Measurements from ENCODE around the gene AVPR2.

The AVPR2 gene

DNA sequence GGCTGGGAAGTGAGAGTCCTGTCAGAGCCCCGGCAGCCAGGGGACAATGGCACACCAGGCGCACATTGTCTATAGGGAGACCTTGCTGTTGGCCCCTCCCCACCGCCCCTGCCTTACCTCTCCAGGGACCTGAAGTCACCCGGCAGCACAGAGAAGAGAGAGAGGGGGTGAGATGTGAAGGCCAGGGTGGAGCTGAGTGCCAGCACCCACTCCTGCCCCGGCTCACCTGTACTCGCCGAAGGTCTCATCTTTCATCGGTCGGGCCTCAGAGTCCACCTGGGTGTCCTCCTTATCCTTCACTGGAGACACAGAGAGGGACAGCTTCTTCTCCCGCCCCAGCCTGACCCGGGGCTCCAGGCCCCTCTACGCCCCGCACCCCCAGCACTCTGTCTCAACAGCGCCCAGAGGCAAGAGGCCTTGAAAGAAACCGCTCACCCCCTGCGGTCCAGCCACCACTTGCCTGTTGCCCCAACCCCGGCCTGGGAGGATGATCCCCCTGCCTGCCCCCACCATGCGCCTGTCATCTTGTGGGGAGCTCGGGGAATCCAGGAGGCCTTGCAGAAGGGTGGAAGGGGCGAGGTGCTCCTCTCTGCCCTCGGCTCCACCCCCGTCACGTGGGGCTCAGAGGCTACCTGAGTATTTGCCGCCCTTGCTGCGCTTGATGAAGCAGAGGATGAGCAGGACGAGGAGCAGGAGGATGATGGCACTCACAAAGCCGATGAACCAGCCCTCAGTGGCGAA lies 41.1 kb upstream of the AVPR2 start:
- H3K27ac ChIP-seq: no peak overlapping the region
- TF ChIP-seq ZFX (IDR thresholded peaks at IDR 0.05): no peak
- TF ChIP-seq, protein P1, sequence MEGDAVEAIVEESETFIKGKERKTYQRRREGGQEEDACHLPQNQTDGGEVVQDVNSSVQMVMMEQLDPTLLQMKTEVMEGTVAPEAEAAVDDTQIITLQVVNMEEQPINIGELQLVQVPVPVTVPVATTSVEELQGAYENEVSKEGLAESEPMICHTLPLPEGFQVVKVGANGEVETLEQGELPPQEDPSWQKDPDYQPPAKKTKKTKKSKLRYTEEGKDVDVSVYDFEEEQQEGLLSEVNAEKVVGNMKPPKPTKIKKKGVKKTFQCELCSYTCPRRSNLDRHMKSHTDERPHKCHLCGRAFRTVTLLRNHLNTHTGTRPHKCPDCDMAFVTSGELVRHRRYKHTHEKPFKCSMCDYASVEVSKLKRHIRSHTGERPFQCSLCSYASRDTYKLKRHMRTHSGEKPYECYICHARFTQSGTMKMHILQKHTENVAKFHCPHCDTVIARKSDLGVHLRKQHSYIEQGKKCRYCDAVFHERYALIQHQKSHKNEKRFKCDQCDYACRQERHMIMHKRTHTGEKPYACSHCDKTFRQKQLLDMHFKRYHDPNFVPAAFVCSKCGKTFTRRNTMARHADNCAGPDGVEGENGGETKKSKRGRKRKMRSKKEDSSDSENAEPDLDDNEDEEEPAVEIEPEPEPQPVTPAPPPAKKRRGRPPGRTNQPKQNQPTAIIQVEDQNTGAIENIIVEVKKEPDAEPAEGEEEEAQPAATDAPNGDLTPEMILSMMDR (conservative IDR thresholded peaks at IDR 0.05): no peak

DNA sequence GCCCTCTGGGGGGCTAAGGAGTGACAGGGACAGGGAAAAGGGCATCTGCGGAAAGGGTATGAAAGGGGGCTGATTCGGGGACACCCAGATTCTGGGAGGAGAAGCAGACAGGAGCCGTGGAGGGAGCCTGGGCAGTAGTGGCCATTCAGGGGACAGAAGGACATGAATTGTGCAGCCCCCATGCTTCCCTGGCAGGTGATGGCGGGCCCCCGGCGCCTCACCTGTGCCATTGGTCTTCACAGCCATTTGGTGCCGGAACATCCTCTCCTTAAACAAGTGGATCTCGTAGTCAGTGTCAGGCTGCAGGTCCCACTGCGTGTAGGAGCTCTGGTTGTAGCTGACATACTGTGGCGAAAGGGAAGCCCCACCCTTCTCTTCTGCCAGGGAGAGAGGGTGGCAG lies 40.4 kb upstream of the AVPR2 start:
- TF ChIP-seq, protein P1 (conservative IDR thresholded peaks at IDR 0.05): no peak
- H3K27ac ChIP-seq: no peak overlapping the region

DNA sequence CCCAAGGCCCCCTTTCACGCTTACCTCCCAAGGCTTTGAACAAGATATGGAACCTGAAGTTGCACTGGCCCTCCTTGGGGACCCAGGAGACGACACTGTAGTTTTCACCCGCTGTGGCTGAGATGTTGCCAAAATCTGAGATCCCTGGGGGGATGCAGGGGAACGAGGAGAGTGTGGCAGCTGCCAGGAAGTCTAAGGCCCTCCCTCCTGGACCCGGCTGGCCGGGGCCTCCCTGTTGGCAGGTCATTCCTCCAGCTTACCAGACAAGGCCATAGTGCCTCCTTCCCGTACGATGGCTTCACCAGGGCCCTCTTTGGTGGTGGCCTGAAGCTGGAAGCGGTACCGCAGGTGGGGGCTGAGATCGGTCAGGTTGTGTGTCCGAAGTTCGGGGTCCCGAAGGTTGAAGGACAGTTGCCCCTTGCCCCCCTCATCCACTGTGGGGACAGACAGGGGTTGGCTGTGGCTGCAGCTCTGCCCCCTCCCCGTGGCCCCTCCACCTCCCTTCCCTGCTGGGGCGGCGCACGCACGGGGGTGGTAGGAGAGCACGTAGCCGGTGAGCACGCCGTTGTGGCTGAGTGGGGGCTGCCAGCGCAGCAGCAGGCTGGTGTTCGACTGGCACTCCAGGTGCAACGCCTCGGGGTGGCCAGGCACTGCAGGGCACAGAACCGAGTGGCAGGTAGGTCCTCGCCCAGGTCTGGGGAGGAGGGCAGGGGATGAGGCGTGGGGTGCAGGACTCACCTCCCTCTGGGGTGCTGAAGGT lies 39.7 kb upstream of the AVPR2 start:
- no peak for TF ChIP-seq ZFX (IDR thresholded peaks at IDR 0.05)
- TF ChIP-seq, protein P1 (conservative IDR thresholded peaks at IDR 0.05): no peak
- H3K27ac ChIP-seq: no peak overlapping the region

DNA sequence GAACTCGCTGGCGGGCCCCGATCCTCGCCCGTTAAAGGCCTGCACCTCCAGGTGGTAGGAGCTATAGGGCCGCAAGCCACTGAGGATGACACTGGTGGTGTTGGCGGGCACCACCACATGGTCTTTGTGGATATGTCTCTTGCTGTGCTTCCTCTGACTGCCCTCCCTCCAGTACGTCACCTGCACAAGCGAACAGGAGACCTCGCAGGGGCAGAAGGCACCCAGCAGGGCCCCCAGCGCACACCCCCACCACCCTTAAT lies 39.2 kb upstream of the AVPR2 start:
- TF ChIP-seq ZFX (IDR thresholded peaks at IDR 0.05): no peak
- TF ChIP-seq, protein P1 (conservative IDR thresholded peaks at IDR 0.05): no peak
- H3K27ac ChIP-seq: no peak overlapping the region

DNA sequence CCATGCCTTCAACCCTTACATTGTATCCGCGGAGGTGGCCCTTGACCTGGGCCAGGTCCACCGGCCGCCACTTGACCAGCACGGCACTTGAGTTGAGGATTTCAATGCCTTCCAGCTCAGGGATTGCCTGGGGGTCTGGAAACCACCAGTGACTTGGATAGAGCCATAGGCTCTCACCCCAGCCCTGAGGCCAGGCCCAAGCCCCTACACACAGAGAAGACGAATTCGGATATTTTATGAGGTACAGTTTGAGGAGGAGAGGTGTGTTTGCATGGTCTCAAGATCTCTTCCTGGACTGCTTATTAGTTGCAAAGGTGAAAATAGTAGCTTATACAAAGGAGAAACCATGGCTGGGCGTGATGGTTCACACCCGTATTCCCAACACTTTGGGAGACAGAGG lies 38.8 kb upstream of the AVPR2 start:
- H3K27ac ChIP-seq: no peak overlapping the region
- TF ChIP-seq, protein P1 (conservative IDR thresholded peaks at IDR 0.05): no peak
- no peak for TF ChIP-seq ZFX (IDR thresholded peaks at IDR 0.05)

DNA sequence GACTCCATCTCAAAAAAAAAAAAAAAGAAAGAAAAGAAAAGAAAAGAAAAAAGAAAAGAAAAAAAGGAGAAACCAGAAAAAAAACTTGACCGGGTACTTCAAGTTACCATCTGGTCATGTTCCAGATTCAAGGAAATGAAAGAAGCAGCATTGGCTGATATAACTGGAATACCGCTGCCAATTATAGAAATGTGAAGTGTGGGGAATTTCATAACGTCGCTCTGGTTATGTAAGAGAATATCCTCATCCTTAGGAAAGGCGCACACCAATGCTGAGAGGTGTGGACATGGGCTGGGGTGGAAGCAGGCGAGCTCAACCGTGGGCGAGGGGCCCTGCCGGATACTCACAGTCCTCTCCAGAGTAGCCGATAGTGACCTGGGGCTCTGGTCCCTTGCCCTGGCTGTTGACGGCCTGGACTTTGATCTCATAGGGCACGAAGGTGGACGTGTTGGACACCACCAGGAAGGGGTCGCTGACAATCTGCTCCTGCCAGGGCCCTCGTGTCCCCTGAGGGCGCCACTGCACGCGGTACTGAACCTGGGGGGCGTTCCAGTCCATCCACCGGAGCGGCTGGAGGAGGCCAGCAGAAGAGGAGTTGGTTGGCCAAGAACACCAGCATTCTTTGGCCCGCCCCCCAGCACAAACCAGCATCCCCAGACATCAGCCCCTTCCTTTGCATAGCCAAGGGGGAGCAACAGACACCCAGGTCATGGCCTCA lies 38.0 kb upstream of the AVPR2 start:
- no peak for TF ChIP-seq ZFX (IDR thresholded peaks at IDR 0.05)
- TF ChIP-seq, protein P1 (conservative IDR thresholded peaks at IDR 0.05): no peak
- no peak overlapping the region for H3K27ac ChIP-seq

DNA sequence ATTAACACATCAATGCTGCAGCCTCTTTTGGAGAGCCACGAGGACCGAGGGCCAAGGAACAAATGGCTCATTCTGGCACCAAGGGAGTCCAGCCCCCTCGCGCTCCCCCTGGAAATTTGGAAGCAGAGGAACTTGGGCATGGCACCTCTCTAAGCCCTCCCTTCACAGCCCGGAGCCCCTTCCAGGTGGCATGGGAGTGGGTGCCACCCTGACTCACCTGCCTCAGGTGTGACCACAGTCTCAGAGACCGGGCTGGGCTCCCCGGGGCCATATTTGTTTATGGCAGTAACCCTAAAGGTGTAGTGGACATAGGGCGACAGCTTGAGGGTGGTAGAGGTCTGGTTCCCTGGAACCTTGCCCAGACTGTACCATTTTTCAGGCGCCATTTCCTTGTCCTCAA lies 37.3 kb upstream of the AVPR2 start:
- no peak overlapping the region for H3K27ac ChIP-seq
- TF ChIP-seq ZFX (IDR thresholded peaks at IDR 0.05): no peak
- TF ChIP-seq, protein P1 (conservative IDR thresholded peaks at IDR 0.05): no peak

Measured in C4-2B (cell line).